GM12878 (cell line): ENCODE data around the gene DNAH11. TPM values are rescaled to one million over a fixed set of nuclear protein-coding genes. Genes with fewer than 3 reads are reported as not detected.

ENCODE experiments used
- CHD4 ChIP-seq: fragments of 200-600 bp; sonication (generic); IDR thresholded peaks from 2 replicates; pipeline ENCODE4 v1.6.1; 2016; ENCODE audit warnings: mild to moderate bottlenecking
- IRF4 ChIP-seq: IDR thresholded peaks from 2 replicates; pipeline ENCODE4 v1.6.1; 2011; ENCODE audit warnings: low read depth, low read length
- NR2C2 ChIP-seq: IDR thresholded peaks from 2 replicates; pipeline ENCODE4 v1.6.1; 2011; ENCODE audit warnings: borderline replicate concordance, low read depth; ENCODE audit not compliant: control insufficient read depth, insufficient read length
- NRF1 ChIP-seq: conservative IDR thresholded peaks from 2 replicates; pipeline ENCODE4 v1.6.1; 2011; ENCODE audit warnings: mild to moderate bottlenecking, low read depth, low read length, improper control_type of control experiment
- POLR2AphosphoS2 ChIP-seq: IDR thresholded peaks from 2 replicates; pipeline ENCODE4 v1.6.1; 2011; ENCODE audit warnings: low read depth, mild to moderate bottlenecking, low read length, improper control_type of control experiment, moderate library complexity
- SIN3A ChIP-seq: IDR thresholded peaks from 2 replicates; pipeline ENCODE4 v1.6.1; 2012; ENCODE audit warnings: low read depth, low read length, improper control_type of control experiment
- WRNIP1 ChIP-seq: IDR thresholded peaks from 2 replicates; pipeline ENCODE4 v1.6.1; 2011; ENCODE audit warnings: low read depth, low read length, improper control_type of control experiment, borderline replicate concordance
- polyA plus RNA-seq, 11 experiments: library from polyadenylated mRNA; depleted of rRNA in 4 of 11; unstranded in 6 of 11; stranded (reverse) in 5 of 11; fragments of >200 nt; fragmentation: Nextera tagmentation in 4 of 11; fragmentation: Illumina TruSeq in 1 of 11; extraction: Ambion mirVana in 4 of 11; extraction: Trizol in 1 of 11; gene quantifications; 1 replicate in 1 of 11; 2 replicates in 10 of 11; pipeline versions ENCODE4 v1.2.1 to v1.2.3, GENCODE V29; 2011 to 2016; ENCODE audit warnings: inconsistent platforms in 2 of 11, missing spikeins in 2 of 11, low read depth in 1 of 11
- total RNA-seq, 4 experiments: library from RNA; depleted of rRNA in 3 of 4; stranded (reverse); fragments of >200 nt in 3 of 4; fragmentation: Illumina TruSeq in 1 of 4; extraction: Trizol in 1 of 4; gene quantifications; 2 replicates each; pipeline versions ENCODE4 v1.2.1 to v1.2.3, GENCODE V29; 2013 to 2021
- TF ChIP-seq, protein P1 (sequence below): fragments of 450-650 bp; IDR thresholded peaks from 2 replicates; pipeline ENCODE4 v1.6.1; 2017; ENCODE audit warnings: mild to moderate bottlenecking, moderate library complexity
- TF ChIP-seq, protein P2 (sequence below): IDR thresholded peaks from 2 replicates; pipeline ENCODE4 v1.6.1; 2011; ENCODE audit warnings: low read depth, low read length, improper control_type of control experiment, borderline replicate concordance

The DNAH11 gene
- total and polyA plus RNA-seq, 10 of the 15 experiments (the other 5 are each of a cell fraction or from before 2014, with no cell fraction given), result 0.03 to 0.56 (median 0.10) TPM

DNA sequence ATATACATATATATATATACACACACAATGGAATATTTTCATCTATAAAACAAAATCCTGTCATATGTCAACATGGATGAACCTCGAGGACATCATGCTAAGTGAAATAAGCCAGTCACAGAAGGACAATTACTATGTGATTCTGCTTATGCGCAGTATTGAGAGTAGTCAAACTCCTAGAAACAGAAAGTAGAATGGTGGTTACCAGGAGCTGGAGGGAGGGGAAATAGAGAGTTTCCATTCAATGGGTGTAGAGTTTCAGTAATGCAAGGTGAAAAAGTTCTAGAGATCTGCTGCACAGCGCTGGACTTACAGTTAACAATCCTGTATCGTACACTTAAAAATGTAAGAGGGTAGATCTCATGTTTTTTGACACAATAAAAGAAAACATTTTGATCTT lies 221.0 kb downstream of the DNAH11 start (continued):
- TF ChIP-seq, protein P1, sequence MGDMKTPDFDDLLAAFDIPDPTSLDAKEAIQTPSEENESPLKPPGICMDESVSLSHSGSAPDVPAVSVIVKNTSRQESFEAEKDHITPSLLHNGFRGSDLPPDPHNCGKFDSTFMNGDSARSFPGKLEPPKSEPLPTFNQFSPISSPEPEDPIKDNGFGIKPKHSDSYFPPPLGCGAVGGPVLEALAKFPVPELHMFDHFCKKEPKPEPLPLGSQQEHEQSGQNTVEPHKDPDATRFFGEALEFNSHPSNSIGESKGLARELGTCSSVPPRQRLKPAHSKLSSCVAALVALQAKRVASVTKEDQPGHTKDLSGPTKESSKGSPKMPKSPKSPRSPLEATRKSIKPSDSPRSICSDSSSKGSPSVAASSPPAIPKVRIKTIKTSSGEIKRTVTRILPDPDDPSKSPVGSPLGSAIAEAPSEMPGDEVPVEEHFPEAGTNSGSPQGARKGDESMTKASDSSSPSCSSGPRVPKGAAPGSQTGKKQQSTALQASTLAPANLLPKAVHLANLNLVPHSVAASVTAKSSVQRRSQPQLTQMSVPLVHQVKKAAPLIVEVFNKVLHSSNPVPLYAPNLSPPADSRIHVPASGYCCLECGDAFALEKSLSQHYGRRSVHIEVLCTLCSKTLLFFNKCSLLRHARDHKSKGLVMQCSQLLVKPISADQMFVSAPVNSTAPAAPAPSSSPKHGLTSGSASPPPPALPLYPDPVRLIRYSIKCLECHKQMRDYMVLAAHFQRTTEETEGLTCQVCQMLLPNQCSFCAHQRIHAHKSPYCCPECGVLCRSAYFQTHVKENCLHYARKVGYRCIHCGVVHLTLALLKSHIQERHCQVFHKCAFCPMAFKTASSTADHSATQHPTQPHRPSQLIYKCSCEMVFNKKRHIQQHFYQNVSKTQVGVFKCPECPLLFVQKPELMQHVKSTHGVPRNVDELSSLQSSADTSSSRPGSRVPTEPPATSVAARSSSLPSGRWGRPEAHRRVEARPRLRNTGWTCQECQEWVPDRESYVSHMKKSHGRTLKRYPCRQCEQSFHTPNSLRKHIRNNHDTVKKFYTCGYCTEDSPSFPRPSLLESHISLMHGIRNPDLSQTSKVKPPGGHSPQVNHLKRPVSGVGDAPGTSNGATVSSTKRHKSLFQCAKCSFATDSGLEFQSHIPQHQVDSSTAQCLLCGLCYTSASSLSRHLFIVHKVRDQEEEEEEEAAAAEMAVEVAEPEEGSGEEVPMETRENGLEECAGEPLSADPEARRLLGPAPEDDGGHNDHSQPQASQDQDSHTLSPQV, result no peak
- no peak for TF ChIP-seq CHD4
- no peak for TF ChIP-seq POLR2AphosphoS2
- no peak for TF ChIP-seq IRF4
- no peak for TF ChIP-seq NR2C2
- TF ChIP-seq, protein P2, sequence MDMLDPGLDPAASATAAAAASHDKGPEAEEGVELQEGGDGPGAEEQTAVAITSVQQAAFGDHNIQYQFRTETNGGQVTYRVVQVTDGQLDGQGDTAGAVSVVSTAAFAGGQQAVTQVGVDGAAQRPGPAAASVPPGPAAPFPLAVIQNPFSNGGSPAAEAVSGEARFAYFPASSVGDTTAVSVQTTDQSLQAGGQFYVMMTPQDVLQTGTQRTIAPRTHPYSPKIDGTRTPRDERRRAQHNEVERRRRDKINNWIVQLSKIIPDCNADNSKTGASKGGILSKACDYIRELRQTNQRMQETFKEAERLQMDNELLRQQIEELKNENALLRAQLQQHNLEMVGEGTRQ, result no peak
- TF ChIP-seq SIN3A, result no peak
- no peak for TF ChIP-seq NRF1
- no peak for TF ChIP-seq WRNIP1
